ENCODE measurements around the gene CNOT11.
A peak's percentile ranks its signal among the peaks of the same experiment; 100 is the strongest.
"Not testable (repeated sequence)": the region's sequence is repeated elsewhere in the genome, so short reads cannot be mapped to it uniquely, and the experiment has no call there.

CNOT11 gene

GRCh38 chr2:101252408-101253012 is at the start of gene CNOT11:
Gene CNOT11 (plus strand): TSS chr2:101252886. CDS start chr2:101252965, 79 bp downstream.
- peak; percentile 98 to 99 (median 98) for DNase-seq (ENCODE audit: low read depth in 3 of 3)

GRCh38 chr2:101204400-101205115 is 48.1 kb upstream of the CNOT11 start:
- DNase-seq (ENCODE audit: low read depth in 3 of 3) = no peak

GRCh38 chr2:101205521-101206479 is 46.9 kb upstream of the CNOT11 start:
- peak in 2 of 3 experiments; percentile 9 to 11 for DNase-seq (ENCODE audit: low read depth in 3 of 3)

GRCh38 chr2:101208830-101209229 is 43.9 kb upstream of the CNOT11 start:
- no peak for DNase-seq (ENCODE audit: low read depth in 3 of 3)

GRCh38 chr2:101219246-101219645 is 33.4 kb upstream of the CNOT11 start:
- no peak for DNase-seq (ENCODE audit: low read depth in 3 of 3)

GRCh38 chr2:101220091-101220490 is 32.6 kb upstream of the CNOT11 start:
- not testable (repeated sequence) for DNase-seq (ENCODE audit: low read depth in 3 of 3)

- no peak for DNase-seq (ENCODE audit: low read depth in 3 of 3)
Observed at GRCh38 chr2:101223814-101224231, 28.9 kb upstream of the CNOT11 start.

GRCh38 chr2:101230541-101231001 is 22.1 kb upstream of the CNOT11 start:
- no peak for DNase-seq (ENCODE audit: low read depth in 3 of 3)

GRCh38 chr2:101231240-101231639 is 21.4 kb upstream of the CNOT11 start:
- DNase-seq (ENCODE audit: low read depth in 3 of 3) = no peak

- DNase-seq (ENCODE audit: low read depth in 3 of 3) = no peak
Observed at GRCh38 chr2:101231937-101232730, 20.6 kb upstream of the CNOT11 start.

- DNase-seq (ENCODE audit: low read depth in 3 of 3) = no peak
Observed at GRCh38 chr2:101232770-101233169, 19.9 kb upstream of the CNOT11 start.

GRCh38 chr2:101234169-101234938 is 18.3 kb upstream of the CNOT11 start:
- no peak for DNase-seq (ENCODE audit: low read depth in 3 of 3)

GRCh38 chr2:101235956-101236355 is 16.7 kb upstream of the CNOT11 start:
- not testable (repeated sequence) for DNase-seq (ENCODE audit: low read depth in 3 of 3)

GRCh38 chr2:101237944-101238343 is 14.7 kb upstream of the CNOT11 start:
- not testable (repeated sequence) for DNase-seq (ENCODE audit: low read depth in 3 of 3)

GRCh38 chr2:101238930-101239759 is 13.5 kb upstream of the CNOT11 start:
- DNase-seq (ENCODE audit: low read depth in 3 of 3) = no peak

GRCh38 chr2:101239760-101240118 is 12.9 kb upstream of the CNOT11 start:
- DNase-seq (ENCODE audit: low read depth in 3 of 3) = not testable (repeated sequence)

GRCh38 chr2:101240694-101241093 is 12.0 kb upstream of the CNOT11 start:
- not testable (repeated sequence) for DNase-seq (ENCODE audit: low read depth in 3 of 3)

- DNase-seq (ENCODE audit: low read depth in 3 of 3) = no peak
Observed at GRCh38 chr2:101241158-101241557, 11.5 kb upstream of the CNOT11 start.

GRCh38 chr2:101244373-101244772 is 8.3 kb upstream of the CNOT11 start:
- not testable (repeated sequence) for DNase-seq (ENCODE audit: low read depth in 3 of 3)

- not testable (repeated sequence) for DNase-seq (ENCODE audit: low read depth in 3 of 3)
Observed at GRCh38 chr2:101244899-101245298, 7.8 kb upstream of the CNOT11 start.

Data from stimulated activated CD4-positive, alpha-beta T cell treated with anti-CD3 and anti-CD28 coated beads, TNF-alpha, amount 100 ng/mL, for 4 hours (primary cell).